Activated B cell treated with CpG ODN at 0.5 μM for 24 hours (primary cell): Measurements from ENCODE around the gene FNDC1. TPM values are rescaled to one million over a fixed set of nuclear protein-coding genes. Genes with fewer than 3 reads are reported as not detected.

Experiments
- ATAC-seq: fragments of 200-7000 bp; cut with Tn5 transposase; one replicate; pipeline ENCODE4 v1.10.0; 2021; ENCODE audit warnings: low read depth, mild to moderate bottlenecking, moderate library complexity
- CTCF ChIA-PET: fragments of 350-600 bp; sonication (Branson Sonifier 250); formaldehyde crosslinking; loops from one replicate; lab custom pipeline; 2021; ENCODE audit warnings: antibody characterized with exemption; lab: Charles Lee
- POLR2A ChIA-PET: fragments of 350-600 bp; sonication (Branson Sonifier 250); formaldehyde crosslinking; loops from one replicate; lab custom pipeline; 2021; ENCODE audit warnings: antibody characterized with exemption; lab: Charles Lee
- DNase-seq: peaks from one replicate; pipeline ENCODE4 v3.0.0; 2022
- H3K27ac Mint-ChIP-seq: one replicate; pipeline ENCODE4 v1.8.0; 2020; ENCODE audit warnings: mixed read lengths
- H3K27me3 Mint-ChIP-seq: one replicate; pipeline ENCODE4 v1.8.0; 2021; ENCODE audit warnings: mixed read lengths
- H3K36me3 Mint-ChIP-seq: one replicate; pipeline ENCODE4 v1.8.0; 2021; ENCODE audit warnings: low read depth, mixed read lengths
- H3K4me1 Mint-ChIP-seq: one replicate; pipeline ENCODE4 v1.8.0; 2021; ENCODE audit warnings: mixed read lengths
- H3K4me3 Mint-ChIP-seq: one replicate; pipeline ENCODE4 v1.8.0; 2020; ENCODE audit warnings: mild to moderate bottlenecking, mixed read lengths
- H3K9me3 Mint-ChIP-seq: one replicate; pipeline ENCODE4 v1.8.0; 2020; ENCODE audit warnings: mixed read lengths
- CTCF ChIP-seq: fragments of 200-600 bp; IDR thresholded peaks from one replicate; pipeline ENCODE4 v1.8.0; 2022; ENCODE audit warnings: antibody characterized with exemption, mild to moderate bottlenecking
- intact Hi-C: fragments of 100-400 bp; cut with micrococcal nuclease; formaldehyde crosslinking; loops from one replicate; pipeline ENCODE4 v1.15.1; 2024
- total RNA-seq: library from RNA; stranded (reverse); gene quantifications from 2 replicates; pipeline ENCODE4 v1.2.3, GENCODE V29; 2022

FNDC1 gene
- total RNA-seq, 1 donor from 2014 or later, result not detected

GRCh38 chr6:159157431-159157830 is 11.8 kb upstream of the FNDC1 start:
- intact Hi-C loops, result no loop called here
- peaks cover 2% of the 10 kb centered on the region for H3K36me3 Mint-ChIP-seq
- ATAC-seq (no peak), DNase-seq (no peak)
- no peaks in the 10 kb centered on the region for H3K4me1 Mint-ChIP-seq
- H3K4me3 Mint-ChIP-seq, result no peak overlapping the region
- no peak for TF ChIP-seq CTCF
- peaks cover 13% of the 10 kb centered on the region for H3K27me3 Mint-ChIP-seq
- ChIA-PET CTCF (interaction anchor here (1.4 kb wide), 1 partner anchor 8 kb away, joined by 3 read pairs; no protein-coding TSS in a partner anchor), POLR2A (no interaction called here)
- no peak overlapping the region for H3K27ac Mint-ChIP-seq
- peaks cover 13% of the 10 kb centered on the region for H3K9me3 Mint-ChIP-seq

- no peak overlapping the region for H3K4me3 Mint-ChIP-seq
- H3K4me1 Mint-ChIP-seq, result no peaks in the 10 kb centered on the region
- H3K36me3 Mint-ChIP-seq, result peaks cover 2% of the 10 kb centered on the region
- H3K9me3 Mint-ChIP-seq, result peaks cover 4% of the 10 kb centered on the region
- H3K27ac Mint-ChIP-seq, result no peak overlapping the region
- ATAC-seq, result no peak
- H3K27me3 Mint-ChIP-seq, result peaks cover 32% of the 10 kb centered on the region
- intact Hi-C loops, result no loop called here
- ChIA-PET CTCF (no interaction called here), POLR2A (no interaction called here)
- TF ChIP-seq CTCF, result no peak
- DNase-seq, result no peak
These were observed 7.4 kb upstream of the FNDC1 start for GRCh38 chr6:159161839-159162238.

GRCh38 chr6:159163901-159164370 is 5.3 kb upstream of the FNDC1 start:
- TF ChIP-seq CTCF, result no peak
- H3K27me3 Mint-ChIP-seq, result peaks cover 41% of the 10 kb centered on the region
- no peaks in the 10 kb centered on the region for H3K36me3 Mint-ChIP-seq
- no peaks in the 10 kb centered on the region for H3K9me3 Mint-ChIP-seq
- POLR2A ChIA-PET, result no interaction called here
- H3K27ac Mint-ChIP-seq, result no peak overlapping the region
- CTCF ChIA-PET, result no interaction called here
- no peak overlapping the region for H3K4me3 Mint-ChIP-seq
- DNase-seq (no peak), ATAC-seq (no peak)
- peaks cover 5% of the 10 kb centered on the region for H3K4me1 Mint-ChIP-seq
- intact Hi-C loops, result no loop called here

- H3K27me3 Mint-ChIP-seq, result peaks cover 64% of the 10 kb centered on the region
- H3K27ac Mint-ChIP-seq, result no peak overlapping the region
- DNase-seq (no peak), ATAC-seq (no peak)
- CTCF ChIA-PET, result interaction anchor here (7.4 kb wide), 1 partner anchor 488 kb away, joined by 90 read pairs; no protein-coding TSS in a partner anchor
- POLR2A ChIA-PET, result no interaction called here
- no peak for TF ChIP-seq CTCF
- H3K9me3 Mint-ChIP-seq, result no peaks in the 10 kb centered on the region
- no peaks in the 10 kb centered on the region for H3K36me3 Mint-ChIP-seq
- H3K4me3 Mint-ChIP-seq, result peak overlapping the region; percentile 63
- intact Hi-C loops, result loop anchor here (1.0 kb wide), 1 partner anchor 486 kb away; no protein-coding TSS in a partner anchor
- H3K4me1 Mint-ChIP-seq, result peaks cover 20% of the 10 kb centered on the region
These were observed 536 bp upstream of the FNDC1 start for GRCh38 chr6:159168536-159169192.

GRCh38 chr6:159169557-159170332 is 545 bp downstream of the FNDC1 start:
- no peak for TF ChIP-seq CTCF
- DNase-seq, result peak; percentile 41
- peak; percentile 52 for ATAC-seq
- peaks cover 60% of the 10 kb centered on the region for H3K27me3 Mint-ChIP-seq
- intact Hi-C loops, result loop anchor here (1.0 to 10.0 kb wide), 3 partner anchors 293 to 775 kb away; no protein-coding TSS in a partner anchor
- ChIA-PET CTCF (interaction anchor here (0.7 to 7.4 kb wide), 3 partner anchors 487 to 1286 kb away, joined by 3 to 90 read pairs (median 3); no protein-coding TSS in a partner anchor), POLR2A (no interaction called here)
- peaks cover 23% of the 10 kb centered on the region for H3K4me1 Mint-ChIP-seq
- no peaks in the 10 kb centered on the region for H3K36me3 Mint-ChIP-seq
- H3K9me3 Mint-ChIP-seq, result no peaks in the 10 kb centered on the region
- H3K27ac Mint-ChIP-seq, result no peak overlapping the region
- H3K4me3 Mint-ChIP-seq, result peak overlapping the region; percentile 76
